NCI-H2227 (cell line): ENCODE measurements around the gene METTL16.

Source experiments
- DNase-seq: peaks from one replicate; lab custom pipeline; 2025; ENCODE audit not compliant: unreplicated experiment; lab: John Stamatoyannopoulos, UW

The METTL16 gene

GRCh38 chr17:2397247-2398171 is 114.2 kb downstream of the METTL16 start:
- DNase-seq = no peak

DNA sequence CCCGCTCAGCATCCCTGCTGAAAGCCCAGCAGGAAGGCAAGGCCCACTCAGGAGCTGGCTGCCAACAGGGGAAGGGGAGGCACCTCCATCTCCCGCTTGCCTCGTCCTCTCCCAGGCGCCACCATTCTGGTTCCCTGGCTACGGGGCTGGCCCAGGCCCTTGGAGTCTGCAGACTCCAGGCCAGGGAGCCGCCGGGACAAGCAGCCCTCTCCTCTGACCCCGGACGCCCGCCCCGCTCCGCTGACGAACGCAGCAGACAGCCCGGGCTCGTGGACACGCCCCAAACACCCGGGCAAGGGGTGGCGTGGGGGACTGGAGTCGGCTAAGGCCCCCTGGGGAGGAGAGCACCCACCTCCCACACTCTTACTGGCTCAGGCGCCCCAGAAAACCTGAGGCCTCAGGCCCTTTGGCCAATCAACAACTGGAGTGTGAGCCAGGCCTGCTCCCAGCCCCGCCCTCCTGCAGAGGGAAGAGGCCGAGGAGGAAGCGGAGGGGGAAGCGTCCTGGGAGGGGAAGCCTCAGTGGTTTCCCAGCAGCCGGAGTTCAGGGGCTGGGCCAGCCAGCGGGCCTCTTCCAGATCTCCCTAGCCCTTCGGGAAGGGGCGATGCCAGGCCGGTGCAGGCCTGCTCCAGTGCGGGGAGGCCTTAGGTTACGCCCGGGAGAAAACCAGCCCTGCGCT is 115.0 kb downstream of the METTL16 start:
- DNase-seq = peak; percentile 72

- DNase-seq = no peak
Observed at GRCh38 chr17:2396192-2396567, 115.5 kb downstream of the METTL16 start.

- DNase-seq = no peak
Observed at GRCh38 chr17:2395258-2396181, 116.2 kb downstream of the METTL16 start.

- no peak for DNase-seq
Observed at GRCh38 chr17:2394775-2395201, 116.9 kb downstream of the METTL16 start.

- DNase-seq = no peak
Observed at GRCh38 chr17:2393954-2394749, 117.5 kb downstream of the METTL16 start.

DNA sequence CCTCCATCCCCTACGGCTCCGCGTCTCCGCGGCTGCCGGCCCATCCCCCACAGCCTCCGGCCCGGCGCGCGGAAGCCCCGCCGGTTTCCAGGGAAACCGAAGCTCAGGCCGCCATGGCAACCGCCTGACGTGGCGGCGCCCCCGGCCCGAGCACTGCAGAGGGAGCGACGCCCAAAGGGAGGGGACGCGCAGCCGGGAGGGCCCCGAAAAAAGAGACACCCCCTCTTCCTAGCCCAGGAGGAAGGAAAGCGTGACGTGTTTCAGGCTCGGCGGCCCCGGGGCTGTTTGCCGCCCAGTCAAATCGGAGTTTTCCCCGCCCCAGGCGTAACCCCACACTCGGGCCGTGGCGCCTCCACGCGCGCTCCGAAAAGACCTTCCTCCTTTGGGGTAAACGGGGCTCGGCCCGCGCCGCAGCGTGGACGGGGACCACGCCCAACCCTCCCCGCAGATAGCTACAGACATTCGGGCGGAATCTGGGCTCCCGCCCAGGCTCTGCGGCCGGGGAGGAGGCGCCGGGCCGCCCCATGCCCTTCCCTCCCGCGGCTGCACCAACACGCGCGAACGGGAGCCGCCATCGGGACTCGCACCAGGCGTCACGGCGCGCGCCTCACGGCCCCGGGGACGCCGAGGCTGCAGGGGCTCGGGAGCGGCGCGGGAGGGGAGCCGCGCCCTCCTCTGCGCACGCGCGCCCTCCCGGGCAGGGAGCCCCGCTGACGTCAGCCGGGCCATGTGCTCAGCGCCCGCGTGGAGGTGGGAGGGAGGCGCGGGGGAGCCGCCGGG is 118.3 kb downstream of the METTL16 start:
- DNase-seq = peak; percentile 92

DNA sequence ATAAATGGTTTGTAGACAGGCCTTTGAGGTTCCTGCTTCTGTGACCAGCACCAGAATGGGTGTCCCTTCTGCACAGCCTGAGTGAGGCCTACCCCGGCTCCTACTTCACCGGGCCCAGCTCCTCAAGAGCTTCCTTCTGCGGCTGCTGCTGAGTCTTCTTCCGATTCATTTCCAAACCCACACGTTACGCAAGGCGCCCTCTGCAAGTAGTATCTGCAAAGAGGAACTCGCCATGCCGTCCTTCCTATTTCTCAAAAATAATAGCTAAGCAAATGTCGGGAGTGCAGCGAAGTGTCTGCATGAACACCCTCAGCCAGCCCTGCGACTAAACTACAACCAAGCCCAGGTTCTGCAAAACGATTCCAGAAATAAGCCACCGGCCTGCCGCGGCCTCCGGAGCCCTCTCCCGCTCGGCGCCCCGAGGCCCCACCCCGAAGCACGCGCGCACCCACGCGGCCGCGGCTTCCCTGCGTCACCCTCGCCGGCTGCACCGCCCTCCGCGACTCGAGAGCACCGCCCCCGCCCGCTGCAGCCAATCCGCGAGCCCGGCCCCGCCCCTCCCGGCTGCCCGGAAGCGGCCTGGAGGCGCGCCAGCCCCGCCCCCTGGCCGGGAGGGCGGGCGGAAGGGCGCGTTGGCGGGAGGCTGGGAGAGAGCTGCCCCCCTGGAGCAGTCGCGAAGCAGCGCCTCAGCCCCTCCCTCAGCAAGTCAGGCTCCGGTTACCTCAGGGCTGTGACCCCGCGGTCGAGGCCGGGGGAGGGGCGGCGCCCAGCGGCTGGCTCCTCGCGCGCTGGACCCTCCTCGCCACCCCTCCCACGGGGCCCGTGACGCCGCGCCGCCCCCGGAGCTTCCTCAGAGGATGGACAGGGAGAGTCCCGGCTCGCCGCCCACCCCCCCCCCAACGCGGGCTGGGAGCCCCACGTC is 119.2 kb downstream of the METTL16 start:
- peak; percentile 94 for DNase-seq

GRCh38 chr17:2391597-2392251 is 120.0 kb downstream of the METTL16 start:
- DNase-seq = no peak

DNA sequence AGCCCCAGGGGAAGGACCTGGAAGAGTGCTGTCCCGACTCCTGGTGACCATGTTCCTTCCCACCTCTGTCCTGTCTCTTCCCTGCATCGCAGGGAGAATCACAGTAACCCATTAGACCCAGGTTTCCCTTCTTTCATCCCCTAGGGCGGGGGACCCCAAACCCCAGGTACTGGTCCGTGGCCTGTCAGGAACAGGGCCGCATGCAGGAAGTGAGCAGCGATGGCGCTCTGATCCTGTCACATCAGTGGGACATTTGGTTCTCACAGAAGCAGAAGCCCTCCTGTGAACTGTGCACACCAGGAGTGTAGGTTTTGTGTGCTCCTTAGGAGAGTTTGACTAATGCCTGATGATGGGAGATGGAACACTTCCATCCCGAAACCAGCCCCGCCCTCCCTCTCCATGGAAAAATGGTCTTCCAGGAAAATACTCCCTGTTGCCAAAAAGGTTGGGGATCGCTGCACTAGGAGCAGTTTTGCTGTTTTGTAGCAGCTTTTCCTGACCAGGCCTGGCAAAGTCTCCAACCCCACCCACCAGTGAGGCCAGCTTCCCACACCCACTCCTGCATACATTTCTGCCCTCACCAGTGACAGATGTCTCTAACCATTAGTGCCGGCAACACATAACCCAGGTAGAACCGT is 121.4 kb downstream of the METTL16 start:
- no peak for DNase-seq

DNA sequence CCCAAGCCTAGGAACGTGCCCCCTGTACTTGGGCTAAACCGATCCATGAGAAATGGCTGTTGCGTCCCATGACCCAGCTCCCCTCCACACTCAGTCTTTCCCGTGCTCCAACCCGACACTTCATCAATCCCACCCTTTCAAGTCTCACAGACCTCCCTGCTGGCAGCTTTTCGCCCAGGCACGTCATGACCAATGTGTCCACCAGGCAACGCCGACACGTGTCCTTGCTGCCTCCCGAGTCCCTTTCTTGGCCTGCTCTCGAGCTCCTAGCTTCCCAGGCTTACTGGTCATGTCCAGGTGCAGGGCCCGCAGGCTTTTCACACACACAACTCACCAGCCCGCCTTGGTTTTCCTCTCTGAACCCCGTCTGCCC is 123.0 kb downstream of the METTL16 start:
- peak; percentile 43 for DNase-seq

GRCh38 chr17:2388020-2388682 is 123.5 kb downstream of the METTL16 start:
- peak; percentile 68 for DNase-seq

GRCh38 chr17:2387086-2388019 is 124.3 kb downstream of the METTL16 start:
- no peak for DNase-seq

DNA sequence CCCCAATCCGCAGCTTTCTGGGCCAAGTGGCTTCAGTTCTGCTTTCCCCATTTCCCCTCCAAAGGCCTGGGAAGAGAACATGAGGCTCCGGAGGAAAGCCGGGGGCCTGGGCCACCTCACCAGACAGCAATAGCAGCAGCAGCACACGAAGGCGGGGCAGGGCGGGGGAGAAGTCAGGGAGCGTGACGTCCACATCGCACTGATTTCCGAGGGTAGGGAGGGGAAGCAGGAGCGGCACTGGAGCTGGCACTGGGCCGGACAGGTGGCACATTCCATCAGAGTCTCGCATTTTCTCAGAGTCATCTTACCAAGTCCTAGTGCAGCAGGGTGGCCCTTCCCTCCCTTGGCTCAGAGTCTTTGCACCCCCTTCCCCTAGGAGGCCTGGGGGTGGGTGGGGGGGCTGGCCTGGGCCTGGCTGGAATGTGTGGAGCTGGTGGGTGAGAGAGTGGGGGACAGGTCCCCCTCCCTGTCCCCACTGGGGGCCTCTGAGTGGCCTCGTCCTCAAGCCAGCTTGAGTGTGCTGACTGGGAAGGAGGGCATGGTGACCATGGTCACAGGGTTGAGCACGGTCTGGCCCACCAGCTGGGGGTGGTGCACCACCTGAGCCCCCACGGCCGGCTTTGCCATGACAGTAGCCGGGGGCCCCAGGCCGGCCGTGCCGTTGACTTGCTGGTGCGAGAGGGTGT is 125.1 kb downstream of the METTL16 start:
- no peak for DNase-seq
